Measurements from ENCODE around the gene RAB11FIP3.
A peak's percentile ranks its signal among the peaks of the same experiment; 100 is the strongest.
"Not testable (repeated sequence)": the region's sequence is repeated elsewhere in the genome, so short reads cannot be mapped to it uniquely, and the experiment has no call there.

The RAB11FIP3 gene

GRCh38 chr16:491220-491919 is 65.9 kb downstream of the RAB11FIP3 start:
- Histone ChIP-seq H3K9me3 (no peaks in the 10 kb centered on the region), H3K36me3 (replicated peaks) (no peaks in the 10 kb centered on the region; the same call in none of the 2 replicates), H3K27me3 (ENCODE audit: low read depth) (no peaks in the 10 kb centered on the region), H3K4me1 (no peaks in the 10 kb centered on the region), H3K4me3 (no peak overlapping the region)
- no peak for DNase-seq (ENCODE audit: low spot score in 2 of 2)
- in situ Hi-C loops (cut with MboI; ENCODE audit: low sequenced_read_pairs) = no loop called here

DNA sequence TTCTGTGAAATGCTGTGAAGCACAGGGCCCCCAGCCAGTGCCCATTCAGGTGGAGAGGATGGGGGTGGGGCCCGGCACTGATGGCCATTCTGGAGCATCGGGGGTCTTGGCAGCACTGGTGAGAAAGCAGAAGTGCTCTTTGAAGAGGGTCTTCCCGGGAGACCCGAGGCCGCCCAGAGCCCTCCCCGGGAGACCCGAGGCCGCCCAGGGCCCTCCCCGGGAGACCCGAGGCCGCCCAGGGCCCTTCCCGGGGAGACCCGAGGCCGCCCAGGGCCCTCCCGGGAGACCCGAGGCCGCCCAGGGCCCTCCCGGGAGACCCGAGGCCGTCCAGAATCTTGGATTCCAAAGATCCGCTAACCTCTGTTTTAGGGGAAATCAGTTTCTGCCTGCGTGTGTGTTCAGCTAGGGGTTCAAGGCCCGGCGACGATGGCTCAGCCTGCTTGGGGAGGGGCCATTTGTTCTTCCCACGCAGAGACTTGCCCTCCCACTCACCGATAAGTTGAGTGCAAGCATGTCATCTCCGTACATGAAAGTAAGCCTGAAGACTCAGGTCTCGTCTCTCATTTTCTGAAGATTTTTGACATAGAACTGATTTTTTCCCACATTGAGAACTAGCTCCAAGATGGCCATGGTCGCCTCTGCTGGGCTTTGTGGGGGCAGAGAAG is 66.9 kb downstream of the RAB11FIP3 start:
- in situ Hi-C loops (cut with MboI; ENCODE audit: low sequenced_read_pairs) = no loop called here

GRCh38 chr16:494676-495075 is 69.2 kb downstream of the RAB11FIP3 start:
- H3K4me3 ChIP-seq; DNase-seq (ENCODE audit: low spot score in 2 of 2); H3K36me3 ChIP-seq (replicated peaks); H3K9me3 ChIP-seq; H3K27me3 ChIP-seq (ENCODE audit: low read depth); in situ Hi-C loops (cut with MboI; ENCODE audit: low sequenced_read_pairs); H3K4me1 ChIP-seq: not testable (repeated sequence)

More for the DNA sequence above, 66.9 kb downstream of the RAB11FIP3 start:
- no peaks in the 10 kb centered on the region for H3K9me3 ChIP-seq
- no peak overlapping the region for H3K4me3 ChIP-seq
- H3K36me3 ChIP-seq (replicated peaks) = no peaks in the 10 kb centered on the region; the same call in none of the 2 replicates
- DNase-seq (ENCODE audit: low spot score in 2 of 2) = no peak
- H3K4me1 ChIP-seq = no peaks in the 10 kb centered on the region
- H3K27me3 ChIP-seq (ENCODE audit: low read depth) = no peaks in the 10 kb centered on the region

DNA sequence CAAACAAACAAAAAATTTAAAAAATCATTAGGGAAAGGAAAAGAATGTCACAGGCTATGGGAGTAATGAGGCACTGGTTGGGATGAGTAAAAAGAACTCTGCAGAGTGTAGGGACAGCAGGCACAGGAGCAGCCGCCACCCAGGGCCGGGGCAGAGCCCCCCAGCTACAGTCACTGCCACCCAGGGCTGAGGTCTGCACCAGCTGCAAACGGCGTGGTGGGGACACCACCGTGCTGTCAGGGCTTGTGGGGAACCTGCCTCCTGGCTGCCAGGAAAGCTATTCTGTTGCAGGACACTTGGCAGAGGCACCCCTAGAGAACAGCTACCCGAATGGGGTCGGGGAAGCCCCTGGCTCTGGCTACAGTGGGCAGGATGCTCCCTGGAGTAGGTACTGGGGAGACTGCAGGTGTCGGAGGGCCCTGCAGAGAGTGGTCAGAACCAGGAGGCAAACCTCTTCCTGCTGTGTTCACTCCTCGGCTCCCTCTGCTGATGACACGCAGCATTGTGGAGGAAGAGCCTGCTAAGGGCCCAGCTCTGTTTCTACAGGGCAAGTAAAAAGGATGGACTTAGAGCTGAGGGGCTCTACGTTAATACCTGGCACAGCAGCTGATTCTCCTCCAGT is 69.8 kb downstream of the RAB11FIP3 start:
- Histone ChIP-seq H3K4me1 (no peaks in the 10 kb centered on the region), H3K9me3 (no peaks in the 10 kb centered on the region), H3K36me3 (replicated peaks) (no peaks in the 10 kb centered on the region; the same call in 1 of the 2 replicates), H3K27me3 (ENCODE audit: low read depth) (no peaks in the 10 kb centered on the region), H3K4me3 (no peak overlapping the region)
- in situ Hi-C loops (cut with MboI; ENCODE audit: low sequenced_read_pairs) = no loop called here
- DNase-seq (ENCODE audit: low spot score in 2 of 2) = peak; percentile 8 to 59

GRCh38 chr16:496097-496886 is 70.8 kb downstream of the RAB11FIP3 start:
- DNase-seq (ENCODE audit: low spot score in 2 of 2) = no peak
- H3K36me3 ChIP-seq (replicated peaks) = no peaks in the 10 kb centered on the region; the same call in 1 of the 2 replicates
- H3K9me3 ChIP-seq = no peaks in the 10 kb centered on the region
- in situ Hi-C loops (cut with MboI; ENCODE audit: low sequenced_read_pairs) = no loop called here
- H3K27me3 ChIP-seq (ENCODE audit: low read depth) = no peaks in the 10 kb centered on the region
- no peak overlapping the region for H3K4me3 ChIP-seq
- H3K4me1 ChIP-seq = no peaks in the 10 kb centered on the region

GRCh38 chr16:497258-497657 is 71.8 kb downstream of the RAB11FIP3 start:
- no peaks in the 10 kb centered on the region for H3K27me3 ChIP-seq (ENCODE audit: low read depth)
- in situ Hi-C loops (cut with MboI; ENCODE audit: low sequenced_read_pairs) = no loop called here
- no peaks in the 10 kb centered on the region for H3K36me3 ChIP-seq (replicated peaks)
- no peaks in the 10 kb centered on the region for H3K9me3 ChIP-seq
- no peak overlapping the region for H3K4me3 ChIP-seq
- DNase-seq (ENCODE audit: low spot score in 2 of 2) = no peak
- no peaks in the 10 kb centered on the region for H3K4me1 ChIP-seq

DNA sequence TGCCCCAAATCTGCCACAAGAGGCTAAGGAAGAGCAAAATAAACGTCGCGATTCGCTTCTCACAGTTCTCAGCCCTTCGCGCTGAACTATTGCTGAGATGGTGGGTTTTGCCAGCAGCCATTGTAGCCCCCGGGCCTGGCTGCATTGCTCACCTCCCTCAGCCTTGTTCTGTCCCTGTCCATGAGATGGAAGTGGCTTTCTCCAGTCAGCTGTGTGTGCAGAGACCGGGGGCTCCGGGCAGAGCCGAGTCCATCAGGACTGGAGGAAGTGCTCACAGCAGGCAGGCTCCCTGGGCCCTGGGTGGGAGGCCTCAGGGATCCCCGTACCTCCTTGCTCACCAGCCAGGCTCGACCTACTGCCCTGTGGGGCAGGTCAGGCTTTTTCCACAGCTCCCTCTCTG is 74.5 kb downstream of the RAB11FIP3 start:
- Histone ChIP-seq H3K4me1 (no peaks in the 10 kb centered on the region), H3K4me3 (no peak overlapping the region), H3K9me3 (no peaks in the 10 kb centered on the region), H3K36me3 (replicated peaks) (no peaks in the 10 kb centered on the region), H3K27me3 (ENCODE audit: low read depth) (no peaks in the 10 kb centered on the region)
- in situ Hi-C loops (cut with MboI; ENCODE audit: low sequenced_read_pairs) = no loop called here
- DNase-seq (ENCODE audit: low spot score in 2 of 2) = no peak

DNA sequence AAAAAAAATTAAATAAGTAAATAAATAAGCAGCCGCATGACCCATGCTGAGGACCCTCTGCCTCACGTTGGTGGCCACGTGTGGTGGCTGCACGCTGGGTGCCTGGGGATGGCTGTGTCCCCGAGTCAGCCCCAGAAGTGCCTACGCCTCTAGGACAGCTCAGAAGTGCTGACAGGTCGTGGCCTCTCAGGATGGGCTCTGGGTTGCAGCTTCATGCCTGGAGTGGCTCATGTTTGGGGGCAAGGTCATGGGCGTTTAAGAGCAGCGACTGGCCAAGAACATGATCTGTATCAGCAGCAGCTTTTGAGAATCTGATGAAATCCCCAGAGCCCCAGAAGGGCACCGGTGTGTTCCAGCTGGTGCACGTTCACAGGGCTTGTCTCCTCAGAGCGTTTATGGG is 75.3 kb downstream of the RAB11FIP3 start:
- no peaks in the 10 kb centered on the region for H3K9me3 ChIP-seq
- in situ Hi-C loops (cut with MboI; ENCODE audit: low sequenced_read_pairs) = no loop called here
- no peak for DNase-seq (ENCODE audit: low spot score in 2 of 2)
- no peaks in the 10 kb centered on the region for H3K4me1 ChIP-seq
- no peaks in the 10 kb centered on the region for H3K27me3 ChIP-seq (ENCODE audit: low read depth)
- no peaks in the 10 kb centered on the region for H3K36me3 ChIP-seq (replicated peaks)
- no peak overlapping the region for H3K4me3 ChIP-seq

GRCh38 chr16:502179-502943 is 76.9 kb downstream of the RAB11FIP3 start:
- Histone ChIP-seq H3K9me3 (no peaks in the 10 kb centered on the region), H3K36me3 (replicated peaks) (no peaks in the 10 kb centered on the region), H3K27me3 (ENCODE audit: low read depth) (no peaks in the 10 kb centered on the region), H3K4me3 (no peak overlapping the region), H3K4me1 (no peaks in the 10 kb centered on the region)
- DNase-seq (ENCODE audit: low spot score in 2 of 2) = no peak
- in situ Hi-C loops (cut with MboI; ENCODE audit: low sequenced_read_pairs) = no loop called here

DNA sequence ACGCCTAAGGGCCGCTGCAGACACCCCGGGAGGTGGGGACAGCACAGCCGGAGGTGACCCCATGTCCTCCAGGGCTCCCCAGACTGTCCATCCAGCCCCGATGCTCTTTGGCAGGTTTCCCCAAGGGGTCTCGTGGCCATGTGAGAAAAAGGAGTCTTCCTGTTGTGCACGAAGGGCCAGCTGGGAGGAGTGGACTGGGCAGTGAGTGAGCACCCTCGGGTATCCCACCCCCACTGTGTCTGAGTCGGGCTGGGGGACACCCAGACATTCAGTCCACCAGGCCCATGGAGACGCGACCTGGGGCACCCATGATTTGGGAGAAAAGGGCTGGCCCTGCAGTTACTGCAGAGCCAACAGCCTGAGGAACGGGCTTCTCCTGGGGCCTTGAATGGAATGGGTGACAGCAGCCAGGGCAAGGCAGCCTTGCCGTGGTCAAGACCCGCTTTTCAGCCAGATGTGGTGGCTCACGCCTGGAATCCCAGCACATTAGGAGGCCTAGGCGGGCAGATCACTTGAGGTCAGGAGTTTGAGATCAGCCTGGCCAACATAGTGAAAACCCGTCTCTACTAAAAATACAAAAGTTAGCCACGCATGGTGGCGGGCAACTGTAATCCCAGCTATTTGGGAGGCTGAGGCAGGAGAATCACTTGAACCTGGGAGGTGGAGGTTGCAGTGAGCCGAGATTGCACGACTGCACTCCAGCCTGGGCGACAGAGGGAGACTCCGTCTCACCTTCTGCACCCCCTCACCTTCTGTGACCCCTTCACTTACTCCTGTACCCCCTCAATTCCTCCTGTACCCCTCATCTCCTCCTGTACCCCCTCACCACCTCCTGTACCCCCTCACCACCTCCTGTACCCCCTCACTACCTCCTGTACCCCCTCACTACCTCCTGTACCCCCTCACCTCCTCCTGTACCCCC is 78.0 kb downstream of the RAB11FIP3 start:
- Histone ChIP-seq H3K27me3 (ENCODE audit: low read depth) (no peaks in the 10 kb centered on the region), H3K4me3 (no peak overlapping the region), H3K36me3 (replicated peaks) (no peaks in the 10 kb centered on the region), H3K4me1 (no peaks in the 10 kb centered on the region), H3K9me3 (no peaks in the 10 kb centered on the region)
- DNase-seq (ENCODE audit: low spot score in 2 of 2) = no peak
- in situ Hi-C loops (cut with MboI; ENCODE audit: low sequenced_read_pairs) = no loop called here

DNA sequence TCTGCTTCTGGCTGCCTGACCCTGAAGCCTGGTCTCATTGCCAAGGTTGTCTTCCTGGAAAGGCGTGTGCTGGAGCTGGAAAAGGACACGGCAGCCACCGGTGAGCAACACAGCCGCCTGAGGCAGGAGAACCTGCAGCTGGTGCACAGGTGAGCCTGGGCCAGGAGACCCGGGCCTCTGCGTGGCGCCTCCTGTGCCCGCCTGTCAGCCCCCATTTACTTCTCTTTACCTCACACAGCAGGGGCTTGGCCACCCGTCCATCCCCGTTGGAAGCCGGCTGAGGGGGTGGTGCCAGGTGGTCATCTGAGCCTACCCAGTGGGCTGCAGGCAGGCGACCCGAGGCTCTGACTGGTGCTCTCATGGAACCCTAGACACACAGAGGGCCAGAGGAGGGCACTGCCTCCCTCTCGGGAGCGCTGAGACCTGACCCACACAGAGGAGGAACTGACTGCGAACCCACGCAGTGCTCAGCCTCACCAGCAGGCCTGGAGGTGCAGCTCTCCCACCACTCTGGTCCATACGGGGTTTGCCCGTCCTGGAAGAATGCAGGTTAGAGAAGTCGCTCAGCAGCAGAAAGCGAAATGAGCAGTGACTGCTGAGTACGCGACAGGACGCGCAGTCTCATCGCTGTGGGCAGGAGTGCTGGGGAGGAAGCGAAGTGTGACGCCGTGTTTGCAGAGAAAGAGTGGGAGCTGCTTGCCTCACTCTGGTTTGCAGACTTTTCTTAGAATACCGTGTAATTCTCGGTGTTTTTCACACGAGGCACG is 80.2 kb downstream of the RAB11FIP3 start:
- no peaks in the 10 kb centered on the region for H3K27me3 ChIP-seq (ENCODE audit: low read depth)
- no peaks in the 10 kb centered on the region for H3K36me3 ChIP-seq (replicated peaks)
- no peaks in the 10 kb centered on the region for H3K4me1 ChIP-seq
- no peaks in the 10 kb centered on the region for H3K9me3 ChIP-seq
- DNase-seq (ENCODE audit: low spot score in 2 of 2) = no peak
- H3K4me3 ChIP-seq = no peak overlapping the region
- in situ Hi-C loops (cut with MboI; ENCODE audit: low sequenced_read_pairs) = no loop called here

- Histone ChIP-seq H3K36me3 (replicated peaks) (no peaks in the 10 kb centered on the region), H3K9me3 (no peaks in the 10 kb centered on the region), H3K4me1 (no peaks in the 10 kb centered on the region), H3K4me3 (no peak overlapping the region), H3K27me3 (ENCODE audit: low read depth) (no peaks in the 10 kb centered on the region)
- in situ Hi-C loops (cut with MboI; ENCODE audit: low sequenced_read_pairs) = no loop called here
- no peak for DNase-seq (ENCODE audit: low spot score in 2 of 2)
These were observed 80.7 kb downstream of the RAB11FIP3 start for GRCh38 chr16:506246-506546.
